Measurements from ENCODE around the gene CACNA1C.

The CACNA1C gene

DNA sequence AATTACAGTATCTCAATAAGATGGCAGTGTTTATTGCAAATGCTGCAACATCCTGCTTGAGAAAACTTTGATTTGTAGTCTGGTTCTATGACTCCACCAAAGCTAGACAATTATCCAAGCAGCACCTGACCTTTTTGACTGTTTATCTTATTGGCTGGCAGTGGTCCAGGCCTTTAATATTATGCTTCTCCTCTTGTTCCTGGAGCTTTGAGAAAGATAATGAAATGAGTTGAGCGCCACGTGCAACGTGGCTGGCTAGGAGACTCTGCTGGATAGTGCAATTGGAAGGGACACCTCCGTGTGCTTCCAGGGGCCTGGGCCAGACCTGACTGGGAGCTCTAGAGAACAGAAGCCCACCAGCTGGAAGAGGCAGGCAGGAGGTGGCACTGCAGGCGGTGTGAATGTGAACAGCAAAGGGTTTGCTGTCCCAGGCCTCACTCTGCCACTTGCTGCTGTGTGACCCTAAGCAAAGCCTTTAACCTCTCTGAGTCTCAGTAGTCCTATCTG lies 349.3 kb downstream of the CACNA1C start:
- DNase-seq, result no peak

DNA sequence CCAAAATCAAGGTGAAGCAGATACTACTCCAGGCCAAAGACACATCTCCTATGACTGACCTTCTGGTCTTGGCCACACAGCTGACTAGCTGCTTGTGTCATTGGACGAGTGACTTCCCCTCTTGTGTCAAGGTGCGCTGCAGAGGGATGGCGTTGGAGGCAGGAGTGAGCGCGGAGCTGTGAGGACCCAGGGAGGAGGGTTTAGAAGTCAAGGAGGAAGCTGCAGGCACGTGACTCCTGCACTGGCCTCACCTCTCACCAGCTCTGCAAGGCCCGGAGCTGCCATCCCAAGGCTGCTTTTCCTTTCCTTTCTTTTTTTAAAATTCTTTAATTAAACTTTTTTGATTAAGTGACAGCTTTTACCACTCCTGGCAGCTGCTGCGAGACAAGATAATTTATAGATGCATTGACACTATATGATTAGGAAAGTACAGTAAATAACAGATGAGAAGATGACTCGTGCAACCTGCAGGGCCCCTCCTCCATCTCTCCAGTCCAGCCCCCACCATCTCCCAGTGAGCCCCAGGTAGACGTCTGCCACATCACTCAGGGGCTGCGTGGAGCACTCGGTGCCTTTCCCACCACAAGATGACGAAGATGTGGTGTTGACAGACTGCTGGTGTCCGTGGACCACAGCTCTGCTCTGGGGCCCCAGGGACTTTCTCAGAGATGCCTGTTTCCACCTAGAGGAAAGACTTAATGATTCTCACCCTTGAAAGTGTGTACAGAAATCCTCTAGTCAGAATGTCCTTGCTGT lies 350.6 kb downstream of the CACNA1C start:
- DNase-seq, result no peak

DNA sequence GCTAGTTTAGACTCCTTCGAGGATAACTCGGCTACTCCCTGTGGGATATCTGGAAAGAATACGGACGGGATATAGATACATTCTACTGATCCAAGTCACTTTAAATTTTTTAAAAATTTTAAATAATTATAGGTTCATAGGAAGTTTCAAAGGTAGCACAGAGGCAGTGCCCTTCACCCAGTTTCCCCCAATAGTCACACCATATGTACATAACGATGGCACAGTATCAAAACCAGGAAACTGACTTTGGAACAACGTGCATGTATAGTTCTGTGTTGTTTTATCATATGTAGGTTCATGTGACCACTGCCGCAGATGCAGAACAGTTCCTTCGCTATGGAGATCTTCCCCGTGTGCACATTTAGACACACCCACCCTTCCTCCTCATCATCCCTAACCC lies 352.3 kb downstream of the CACNA1C start:
- no peak for DNase-seq

DNA sequence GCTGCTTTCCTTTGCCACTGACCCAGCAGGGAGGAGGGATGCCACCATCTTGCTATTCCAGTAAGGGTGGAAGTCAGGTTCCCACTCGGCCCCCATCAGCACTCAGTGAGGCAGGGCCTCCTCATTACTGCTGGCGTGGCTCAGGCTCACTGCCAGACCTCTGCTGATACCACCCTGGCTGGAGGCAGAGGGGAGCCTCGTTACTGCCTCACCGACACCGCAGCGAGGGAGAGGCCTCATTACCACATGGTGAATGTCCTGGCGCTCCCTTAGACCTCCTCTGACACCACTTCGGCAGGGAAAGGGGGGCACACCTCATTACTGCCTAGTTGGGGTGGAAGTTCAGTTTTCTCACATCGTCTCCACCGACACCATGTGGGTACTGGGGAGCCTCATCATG lies 354.1 kb downstream of the CACNA1C start:
- no peak for DNase-seq

DNA sequence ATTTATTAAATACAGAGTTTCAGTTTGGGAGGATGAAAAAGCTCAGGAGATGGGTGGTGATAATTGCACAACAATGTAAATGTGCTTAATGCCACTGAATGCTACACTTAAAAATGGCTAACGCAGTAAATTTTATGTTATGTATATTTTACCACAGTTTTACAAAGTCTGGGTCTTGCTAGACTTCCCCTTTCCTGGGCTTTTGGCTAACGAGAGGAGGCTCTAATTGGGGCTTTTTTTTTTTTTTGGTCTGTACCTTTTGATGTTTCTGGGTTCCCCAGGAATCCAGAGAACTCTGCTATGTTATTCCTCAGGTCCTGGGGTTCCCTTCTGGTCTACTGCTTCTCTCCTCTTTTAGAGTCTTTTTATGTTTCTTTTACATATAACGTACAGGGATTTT lies 355.5 kb downstream of the CACNA1C start:
- DNase-seq, result no peak

DNA sequence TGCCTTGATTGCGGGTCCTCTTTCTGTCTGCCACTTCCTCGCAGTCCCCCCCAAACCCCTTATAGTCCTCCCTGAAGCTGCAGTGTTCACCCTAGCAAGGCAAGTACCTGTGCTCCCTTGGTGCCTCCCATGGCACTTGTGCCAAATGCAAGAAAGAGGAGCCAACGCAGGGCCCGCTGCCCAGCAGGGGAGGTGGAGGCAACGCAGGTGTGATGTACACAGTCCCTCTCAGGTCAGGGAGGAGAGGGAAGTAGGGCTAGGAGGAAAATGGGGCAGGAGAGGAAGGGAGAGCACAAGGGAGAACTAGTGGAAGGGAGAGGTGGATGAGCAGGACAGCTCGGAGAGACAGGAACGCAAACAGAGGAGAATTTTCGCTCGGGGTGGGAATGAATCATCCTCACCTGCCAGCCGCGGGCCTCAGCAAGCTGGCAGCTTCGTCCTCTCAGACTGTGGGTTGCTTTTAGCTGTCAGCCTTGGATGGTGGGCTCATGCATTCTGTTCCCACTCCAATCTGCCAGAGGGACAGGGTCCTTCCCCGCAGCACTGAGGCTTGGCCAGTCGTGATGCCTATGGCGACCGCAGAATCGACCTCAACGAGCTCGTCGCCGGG lies 357.0 kb downstream of the CACNA1C start:
- DNase-seq, result no peak

DNA sequence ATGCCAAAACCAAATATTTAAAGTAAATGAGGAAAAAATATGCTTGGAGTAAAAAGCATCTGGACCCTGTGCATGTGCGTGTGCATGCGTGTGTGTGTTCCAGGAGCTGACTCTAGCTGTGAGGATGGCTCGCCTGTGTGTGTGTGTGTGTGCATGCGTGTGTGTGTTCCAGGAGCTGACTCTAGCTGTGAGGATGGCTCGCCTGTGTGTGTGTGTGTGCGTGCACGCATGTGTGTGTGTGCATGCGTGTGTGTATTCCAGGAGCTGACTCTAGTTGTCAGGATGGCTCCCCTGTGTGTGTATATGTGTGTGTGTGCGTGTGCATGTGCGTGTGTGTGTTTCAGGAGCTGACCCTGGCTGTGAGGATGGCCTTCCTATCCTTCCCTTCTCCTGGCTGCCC lies 357.7 kb downstream of the CACNA1C start:
- no peak for DNase-seq

DNA sequence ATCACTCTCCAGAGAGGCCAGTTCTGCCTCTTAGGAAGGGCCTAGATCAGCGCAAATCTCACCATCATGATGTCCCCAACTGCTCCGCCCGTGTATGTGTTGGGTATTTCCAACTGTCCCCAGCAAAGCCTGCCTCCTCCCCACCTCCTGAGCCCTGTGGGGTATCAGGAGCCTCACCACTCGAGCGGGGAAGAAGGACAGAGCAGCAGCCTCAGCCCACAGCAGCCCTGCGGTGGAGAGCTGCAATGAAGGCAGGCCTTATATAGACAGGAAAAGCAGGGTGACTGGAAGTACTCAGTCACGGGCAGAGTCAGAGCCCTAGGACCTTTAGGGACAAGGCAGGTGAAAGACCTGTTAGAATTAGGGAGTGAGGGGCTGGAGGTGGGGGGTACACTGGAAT lies 358.2 kb downstream of the CACNA1C start:
- DNase-seq, result no peak

DNA sequence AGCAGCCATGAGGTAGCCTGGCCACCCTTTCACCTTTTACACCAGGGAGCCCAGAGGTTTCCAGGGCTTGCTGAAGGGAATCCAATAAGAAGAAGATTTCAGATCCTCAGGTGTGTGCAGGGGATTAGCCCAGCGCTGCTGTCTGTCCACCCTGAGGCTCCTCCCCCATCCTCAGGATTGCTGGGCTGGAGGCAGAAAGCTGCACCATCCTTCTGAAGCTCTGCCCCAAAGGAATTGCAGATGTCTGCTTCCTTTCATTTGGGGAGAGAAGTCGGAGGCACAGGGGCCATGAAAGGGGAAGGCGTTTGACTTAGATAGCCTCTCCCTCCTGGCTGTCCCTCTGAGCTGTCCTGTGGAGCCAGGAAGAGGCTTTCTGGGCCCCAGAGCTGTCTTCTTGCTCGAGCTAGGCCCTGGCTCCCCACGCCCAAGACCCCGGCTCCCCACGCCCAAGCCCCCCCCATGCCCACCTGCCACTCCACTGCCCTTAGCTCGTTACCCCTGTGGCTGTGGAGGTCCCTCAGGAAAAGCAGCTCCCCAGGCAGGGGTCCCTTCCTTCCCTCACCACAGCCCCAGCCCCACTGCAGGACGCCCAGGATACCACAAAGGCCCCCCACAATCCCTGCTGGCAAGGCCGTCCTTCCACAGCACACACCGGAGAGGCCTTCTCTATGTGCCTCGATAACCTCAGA lies 359.0 kb downstream of the CACNA1C start:
- DNase-seq, result no peak

DNA sequence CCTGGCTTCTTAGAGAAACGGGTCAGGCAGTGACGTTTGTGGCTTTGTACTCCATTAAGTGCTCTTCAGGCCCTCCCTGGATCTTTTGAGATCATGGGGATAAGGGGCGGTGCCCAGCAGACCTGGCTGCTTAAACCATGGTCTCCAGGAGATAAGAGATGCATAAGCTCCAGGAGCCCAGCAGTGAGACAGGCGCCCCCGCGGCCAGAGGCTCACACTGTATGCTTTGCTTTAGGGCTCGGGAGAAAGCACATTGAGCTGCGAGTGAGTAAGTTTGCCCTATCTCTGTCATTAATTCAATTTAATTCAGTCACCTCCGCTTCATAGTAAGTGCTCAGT lies 359.5 kb downstream of the CACNA1C start:
- no peak for DNase-seq

DNA sequence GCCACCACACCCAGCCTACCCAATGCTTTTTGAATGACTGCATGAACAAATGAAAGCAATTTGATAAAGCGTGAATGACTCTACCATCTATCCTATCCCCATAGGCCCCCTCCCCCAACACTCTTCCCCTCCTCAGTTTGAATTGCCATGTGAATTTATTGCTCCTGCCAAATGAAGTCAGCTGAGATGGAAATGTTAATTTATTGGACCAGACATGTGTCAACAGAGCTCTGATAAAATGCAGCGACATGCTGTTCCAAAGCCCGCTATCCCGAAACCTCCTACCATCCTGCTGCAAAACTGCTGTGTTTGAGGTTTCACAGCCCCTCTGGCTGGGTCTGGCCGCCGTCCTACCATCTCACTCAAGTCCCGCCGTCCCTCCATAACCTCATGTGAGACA lies 360.5 kb downstream of the CACNA1C start:
- DNase-seq, result no peak

DNA sequence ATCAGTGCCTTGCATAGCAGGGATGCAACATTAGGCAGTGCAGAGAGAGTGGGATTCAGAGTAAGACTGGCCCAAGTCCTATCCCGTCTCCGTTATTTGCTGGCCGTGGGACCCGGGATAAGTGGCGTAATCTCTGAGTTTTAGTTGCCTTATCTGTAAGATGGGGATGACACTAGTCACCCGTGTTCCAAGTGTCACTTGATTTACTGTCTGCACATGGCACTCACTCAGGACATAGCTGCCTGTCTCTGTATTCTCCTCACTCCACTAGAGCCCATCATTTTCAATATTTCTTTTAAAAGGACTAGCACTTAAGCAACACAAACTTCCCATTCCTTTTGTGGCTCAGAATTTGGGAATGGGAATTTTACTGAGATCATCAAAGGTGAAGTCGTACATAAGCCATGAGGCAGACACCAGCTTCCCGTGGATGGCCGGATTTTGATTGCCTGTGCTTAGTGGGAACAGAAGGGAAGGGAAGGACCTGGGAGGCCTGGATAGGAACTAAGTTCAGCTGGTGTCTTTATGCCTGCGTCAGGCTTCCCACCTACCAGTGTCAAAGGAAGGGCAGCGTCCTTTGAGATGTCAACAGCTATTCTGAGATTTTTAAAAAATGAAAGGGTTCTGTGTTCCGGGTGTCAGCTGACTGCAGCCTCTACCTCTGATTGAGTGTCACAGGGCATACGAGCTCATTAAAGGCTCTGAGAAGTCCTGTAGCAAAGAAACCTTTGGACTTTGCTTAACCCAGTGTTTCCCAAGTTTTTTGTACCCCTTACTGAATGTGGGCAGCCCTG lies 361.4 kb downstream of the CACNA1C start:
- DNase-seq, result no peak

DNA sequence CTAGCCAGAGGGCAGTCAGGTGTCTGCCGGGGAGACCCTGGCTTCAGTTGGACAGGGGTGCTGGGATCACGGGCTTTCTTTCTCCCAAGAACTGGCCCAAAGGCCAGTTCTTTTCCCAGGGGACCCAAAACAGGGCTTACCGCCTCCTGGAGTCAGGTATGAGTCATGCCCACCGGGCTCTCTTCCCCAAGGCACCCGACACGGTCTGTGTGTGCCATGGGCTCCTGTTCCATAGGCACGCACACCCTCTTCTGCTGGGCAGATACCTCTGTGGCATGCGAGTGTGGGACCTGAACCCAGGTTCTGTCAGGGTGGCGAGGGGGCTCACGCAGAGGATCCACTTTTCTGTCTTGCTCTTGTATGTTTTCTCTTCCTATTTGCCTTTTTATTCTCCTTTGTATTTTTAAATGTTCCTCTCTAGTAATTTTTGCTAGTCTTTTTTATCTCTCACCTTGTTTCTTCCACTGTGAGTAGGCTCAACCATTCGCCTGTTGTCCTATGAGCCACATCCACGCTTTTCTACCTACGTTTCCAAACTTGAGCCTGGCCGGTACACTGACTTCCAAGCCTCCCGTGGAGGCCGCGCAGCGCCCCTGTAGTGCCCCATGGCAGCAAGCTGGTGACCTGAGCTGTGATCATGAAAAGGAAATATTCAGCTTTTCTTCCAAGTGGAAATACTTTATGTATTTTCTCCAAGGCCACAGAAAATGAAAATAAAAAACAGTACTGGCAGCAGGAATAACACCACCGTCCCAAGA lies 362.2 kb downstream of the CACNA1C start:
- DNase-seq, result no peak

DNA sequence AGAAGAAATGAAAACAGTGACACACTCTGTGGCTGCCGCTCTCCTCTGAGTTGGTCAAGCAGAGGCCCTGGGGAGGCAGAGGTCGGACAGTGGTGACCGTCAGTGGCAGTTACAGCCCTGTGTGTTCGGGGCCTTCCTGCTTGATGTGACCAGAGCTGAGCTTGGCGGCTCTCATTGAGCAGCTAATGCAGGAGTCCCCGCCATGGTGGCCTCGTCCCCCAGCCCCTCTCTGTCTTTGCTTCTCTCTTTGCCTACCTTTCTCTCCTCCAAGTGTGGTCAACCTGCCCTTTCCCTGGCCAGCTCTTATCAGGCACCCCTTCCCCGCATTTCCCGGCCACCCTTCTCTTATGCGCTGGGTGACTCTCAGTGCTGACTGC lies 362.8 kb downstream of the CACNA1C start:
- DNase-seq, result no peak

DNA sequence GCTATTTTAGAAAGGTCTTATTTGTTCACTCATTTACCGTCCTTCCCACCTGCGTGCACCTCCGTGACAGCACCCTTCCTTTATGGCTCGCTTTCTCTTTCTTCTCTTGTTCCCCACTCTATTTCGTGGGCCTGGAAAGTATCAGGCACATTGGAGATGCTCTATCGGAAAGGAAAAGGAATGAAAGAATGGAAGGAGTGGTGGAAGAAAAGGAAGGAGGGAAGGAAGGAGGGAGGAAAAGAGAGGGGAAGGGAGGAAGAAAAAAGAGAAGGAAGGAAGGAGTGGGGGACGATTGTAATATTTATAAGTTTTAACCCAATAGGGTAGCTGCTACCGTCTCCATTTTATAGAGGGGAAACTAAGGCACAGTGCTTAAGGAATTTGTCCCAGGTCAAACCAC lies 363.4 kb downstream of the CACNA1C start:
- DNase-seq, result no peak

DNA sequence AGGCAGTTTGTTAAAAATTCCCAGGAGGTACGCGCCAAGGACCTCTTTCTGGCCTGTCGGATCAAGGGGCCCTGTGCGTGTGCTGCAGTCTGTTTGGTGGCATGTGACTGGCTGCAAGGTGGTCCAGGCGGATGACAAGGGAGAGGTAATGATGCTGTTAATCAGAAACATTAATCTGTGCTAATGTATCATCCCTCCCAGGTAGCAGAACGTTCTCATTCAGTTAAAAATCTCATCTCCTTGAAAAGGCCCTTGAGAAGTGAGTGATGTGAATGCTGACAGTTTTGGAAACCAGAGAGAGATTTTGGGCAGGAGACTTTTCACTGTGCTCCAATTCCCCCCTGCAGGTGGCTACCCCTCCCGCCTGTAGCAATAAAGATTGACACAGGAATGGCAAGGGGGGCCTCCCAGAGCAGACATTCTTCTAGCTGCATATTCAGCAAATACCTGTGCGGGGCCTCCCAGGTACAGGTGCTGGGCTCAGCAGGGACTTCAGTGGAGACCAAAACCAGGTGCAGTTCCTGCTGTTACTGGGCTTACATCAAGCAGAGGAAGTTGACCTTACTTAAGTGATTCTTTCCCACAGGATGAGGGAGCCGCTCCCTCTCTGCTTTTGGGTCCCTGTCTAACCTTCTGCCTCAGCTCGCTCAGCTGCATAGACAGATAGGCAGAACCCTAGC lies 364.8 kb downstream of the CACNA1C start:
- no peak for DNase-seq

DNA sequence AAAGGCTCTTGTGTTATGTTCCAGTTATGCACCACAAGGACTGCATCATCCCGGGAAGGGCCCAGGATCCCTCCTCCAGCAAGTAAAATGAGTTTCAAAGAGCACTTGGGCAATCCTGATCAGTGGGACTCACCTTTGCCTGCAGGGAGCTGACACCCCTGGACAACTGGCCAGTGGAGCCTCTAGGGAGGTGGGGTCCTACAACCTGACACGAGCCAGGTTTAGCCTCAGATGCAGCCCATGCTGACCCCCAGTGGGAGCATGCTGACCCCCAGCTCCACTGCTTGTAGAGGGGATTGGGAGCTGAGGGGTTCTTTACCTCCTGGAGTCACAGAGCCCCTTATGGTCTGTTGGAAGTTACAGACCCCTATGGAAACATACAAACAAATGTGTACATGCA lies 365.8 kb downstream of the CACNA1C start:
- DNase-seq, result no peak

DNA sequence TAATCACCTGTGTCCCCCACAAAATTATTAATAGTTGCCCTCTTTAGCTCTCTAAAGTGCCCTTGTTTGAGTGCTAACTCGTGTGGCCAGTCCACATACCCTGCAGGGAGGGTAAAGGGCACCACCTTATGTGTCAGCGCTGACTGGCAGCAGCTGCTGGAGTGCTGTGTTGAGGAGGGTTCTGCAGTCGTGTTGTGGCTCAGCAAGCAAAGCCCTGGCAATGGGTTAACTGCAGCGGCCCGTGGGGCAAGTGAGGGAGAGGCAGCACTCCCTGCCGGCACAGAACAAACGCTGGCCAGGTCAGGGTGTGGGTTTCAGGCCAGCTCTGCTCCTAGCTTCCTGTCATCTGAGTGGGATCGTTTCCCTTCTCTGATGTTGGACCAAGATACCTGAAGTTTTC lies 369.8 kb downstream of the CACNA1C start:
- no peak for DNase-seq

DNA sequence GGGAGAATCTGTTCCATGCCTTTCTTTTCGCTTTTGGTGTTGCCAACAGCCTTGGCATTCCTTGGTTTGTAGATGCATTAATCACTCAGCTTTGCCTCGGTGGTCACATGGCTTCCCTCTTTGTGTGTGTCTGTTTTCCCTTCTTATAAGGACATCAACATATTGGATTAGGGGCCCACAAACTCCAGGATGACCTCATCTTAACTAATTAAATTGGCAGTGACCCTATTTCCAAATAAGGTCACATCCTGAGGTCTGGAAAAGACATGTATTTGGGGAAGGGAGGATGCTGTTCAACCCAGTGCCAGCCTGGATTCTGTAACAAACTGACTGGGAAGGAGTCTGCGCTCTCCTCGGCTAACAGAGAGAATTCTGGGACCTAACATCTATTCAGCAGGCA lies 376.2 kb downstream of the CACNA1C start:
- no peak for DNase-seq

DNA sequence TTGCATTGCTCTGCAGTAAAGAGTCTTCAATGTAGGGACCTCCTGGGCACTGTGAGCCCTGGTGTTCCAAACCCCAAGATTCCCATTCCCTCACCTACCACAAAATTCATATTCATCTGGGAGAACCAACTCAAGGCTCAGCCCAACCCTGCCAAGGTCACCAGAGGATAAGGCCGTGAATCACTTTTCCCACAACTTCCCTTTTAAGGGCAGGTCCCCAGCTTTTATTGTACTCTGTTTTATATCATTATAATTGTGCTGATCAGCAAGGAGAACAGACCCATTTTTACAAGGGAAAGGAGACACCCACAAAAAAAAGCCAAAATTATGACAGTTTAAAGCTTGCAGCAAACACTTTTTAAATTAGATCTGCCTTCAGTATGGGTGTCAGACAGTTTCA lies 379.0 kb downstream of the CACNA1C start:
- DNase-seq, result no peak

DNA sequence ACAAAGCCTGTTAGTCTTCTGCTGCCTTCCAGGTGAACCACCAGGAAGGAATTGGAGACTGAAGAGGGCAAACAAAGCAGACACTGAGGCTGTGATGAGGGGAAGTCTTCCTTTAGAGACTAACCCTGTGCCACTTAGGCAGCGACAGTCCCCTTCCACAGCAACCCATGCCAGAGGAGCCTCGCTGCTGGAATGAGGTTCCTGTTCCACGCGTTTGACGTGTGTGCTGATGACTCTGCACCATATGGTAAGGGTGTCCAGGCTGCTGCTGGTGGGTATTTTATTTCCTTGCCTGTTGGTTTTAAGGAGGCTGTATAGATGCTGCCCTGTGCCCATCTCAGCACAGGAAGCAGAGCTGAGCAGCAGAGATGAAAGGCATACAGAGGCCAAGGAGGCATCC lies 380.1 kb downstream of the CACNA1C start:
- no peak for DNase-seq

DNA sequence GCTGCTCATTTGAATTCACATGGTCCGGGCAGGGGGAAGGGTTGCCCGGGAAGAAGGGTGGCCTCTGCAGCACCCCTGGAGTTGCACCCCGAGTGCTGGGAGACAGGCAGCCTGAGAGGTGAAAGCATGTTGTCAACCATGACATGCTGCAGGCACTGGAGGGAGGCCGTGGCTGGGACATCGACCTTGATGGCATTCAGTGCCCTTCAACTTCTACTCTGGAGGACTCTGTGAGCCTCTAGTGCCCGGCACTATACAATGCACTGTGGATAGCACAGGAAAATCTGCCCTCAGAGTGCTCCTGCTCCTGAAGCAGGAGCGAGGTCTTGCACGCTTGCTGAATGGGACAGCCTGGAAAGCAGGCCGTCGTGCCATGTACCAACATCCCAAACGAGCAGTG lies 382.7 kb downstream of the CACNA1C start:
- DNase-seq, result no peak

All from activated CD4-positive, alpha-beta T cell treated with anti-CD3 and anti-CD28 coated beads, Interleukin-2, amount 50 U/mL, for 4 hours (primary cell).